ENCODE data around the gene SRPK3.

The SRPK3 gene

DNA sequence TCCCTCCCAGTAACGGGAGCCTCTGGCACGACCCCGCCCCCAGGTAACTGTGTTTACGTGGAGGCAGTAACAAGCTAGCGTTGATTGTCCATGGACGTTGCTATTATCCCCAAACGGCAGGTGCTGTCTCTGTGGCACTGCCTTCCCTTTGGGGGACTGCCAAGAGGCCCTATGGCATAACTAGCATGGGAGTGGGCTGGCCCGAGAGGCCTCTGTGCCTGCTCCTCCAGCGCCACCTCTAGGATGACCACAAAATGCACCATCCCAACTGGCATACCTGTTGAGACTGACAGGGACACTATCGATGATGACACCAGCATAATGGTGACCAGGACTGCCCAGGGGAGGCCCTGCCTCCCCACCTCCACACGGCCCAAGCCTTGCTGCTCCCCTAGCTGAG lies 1.5 kb downstream of the SRPK3 start:
- Histone ChIP-seq H3K9me3 (replicated peaks in 1 of 11) (peaks cover 0 to 41% (median 7%) of the 10 kb centered on the region in 11 experiments; a peak in 8 of 22 replicates), H3K4me1 (peaks cover 24 to 71% (median 42%) of the 10 kb centered on the region in 10 experiments), H3K4me3 (no peak overlapping the region), H3K4me2 (peak overlapping the region in 9 of 11 experiments; percentile 74 to 92 (median 79); a peak in 15 of 22 replicates), H3K27ac (no peak overlapping the region), H4K20me1 (peaks cover 0 to 94% (median 24%) of the 10 kb centered on the region in 11 experiments; a peak in 15 of 22 replicates), H3K27me3 (peaks cover 0 to 56% (median 32%) of the 10 kb centered on the region in 11 experiments; a peak in 16 of 22 replicates), H3K9ac (no peak overlapping the region), H3K36me3 (peaks cover 0 to 33% (median 19%) of the 10 kb centered on the region in 11 experiments; a peak in 14 of 22 replicates)
- TF ChIP-seq Cebpa-rat (IDR thresholded peaks at IDR 0.05) = no peak

DNA sequence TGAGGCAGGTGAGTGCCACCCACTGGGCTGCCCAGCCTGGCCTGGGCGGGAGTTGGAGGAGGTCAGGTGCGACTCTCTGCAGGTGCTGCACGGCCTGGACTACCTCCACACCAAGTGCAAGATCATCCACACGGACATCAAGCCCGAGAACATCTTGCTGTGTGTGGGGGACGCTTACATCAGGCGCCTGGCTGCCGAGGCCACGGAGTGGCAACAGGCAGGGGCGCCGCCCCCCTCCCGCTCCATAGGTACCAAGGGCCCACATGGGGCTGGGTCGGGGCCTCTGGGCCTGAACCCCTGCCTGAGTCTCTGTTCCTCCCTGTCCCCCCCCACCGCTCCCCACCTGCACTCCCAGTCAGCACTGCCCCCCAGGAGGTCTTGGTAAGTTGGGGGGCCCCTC lies 2.0 kb downstream of the SRPK3 start:
- peaks cover 0 to 41% (median 7%) of the 10 kb centered on the region in 11 experiments; a peak in 8 of 22 replicates for H3K9me3 ChIP-seq (replicated peaks in 1 of 11)
- no peak for TF ChIP-seq Cebpa-rat (IDR thresholded peaks at IDR 0.05)
- H3K9ac ChIP-seq = no peak overlapping the region
- peaks cover 0 to 39% (median 25%) of the 10 kb centered on the region in 11 experiments; a peak in 17 of 22 replicates for H3K36me3 ChIP-seq
- peaks cover 0 to 94% (median 29%) of the 10 kb centered on the region in 11 experiments; a peak in 16 of 22 replicates for H4K20me1 ChIP-seq
- no peak overlapping the region for H3K4me3 ChIP-seq
- no peak overlapping the region for H3K27ac ChIP-seq
- peaks cover 24 to 66% (median 42%) of the 10 kb centered on the region in 10 experiments for H3K4me1 ChIP-seq
- peaks cover 0 to 62% (median 37%) of the 10 kb centered on the region in 11 experiments; a peak in 16 of 22 replicates for H3K27me3 ChIP-seq
- H3K4me2 ChIP-seq = peak overlapping the region in 5 of 11 experiments; percentile 28 to 90 (median 79); a peak in 2 of 22 replicates

DNA sequence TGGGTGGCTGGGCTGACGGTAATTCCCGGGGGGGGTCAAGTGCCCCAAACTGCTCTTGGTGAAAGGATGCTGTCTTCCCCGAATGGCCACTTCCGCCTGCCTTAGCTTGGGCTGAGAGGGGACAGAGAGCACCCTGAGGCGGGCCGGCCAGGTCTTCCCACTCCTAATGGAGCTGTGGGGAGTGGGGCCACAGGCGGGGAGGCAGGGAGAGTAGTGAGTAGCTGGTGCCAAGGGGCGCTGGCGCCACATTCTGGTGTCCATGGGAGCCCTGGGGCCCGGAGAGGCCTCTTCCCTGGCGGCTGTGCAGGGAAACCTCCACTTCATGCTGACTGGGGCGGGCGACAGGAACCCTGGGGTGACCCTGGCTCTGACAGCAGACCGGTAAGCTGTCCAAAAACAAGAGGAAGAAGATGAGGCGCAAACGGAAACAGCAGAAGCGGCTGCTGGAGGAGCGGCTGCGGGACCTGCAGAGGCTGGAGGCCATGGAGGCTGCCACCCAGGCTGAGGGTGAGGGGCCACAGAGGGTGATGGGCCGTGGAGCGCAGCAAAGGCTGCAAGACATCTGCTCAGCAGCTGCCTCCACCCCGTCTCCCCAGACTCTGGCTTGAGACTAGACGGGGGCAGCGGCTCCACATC lies 2.7 kb downstream of the SRPK3 start:
- H3K36me3 ChIP-seq = peaks cover 0 to 45% (median 30%) of the 10 kb centered on the region in 11 experiments; a peak in 17 of 22 replicates

DNA sequence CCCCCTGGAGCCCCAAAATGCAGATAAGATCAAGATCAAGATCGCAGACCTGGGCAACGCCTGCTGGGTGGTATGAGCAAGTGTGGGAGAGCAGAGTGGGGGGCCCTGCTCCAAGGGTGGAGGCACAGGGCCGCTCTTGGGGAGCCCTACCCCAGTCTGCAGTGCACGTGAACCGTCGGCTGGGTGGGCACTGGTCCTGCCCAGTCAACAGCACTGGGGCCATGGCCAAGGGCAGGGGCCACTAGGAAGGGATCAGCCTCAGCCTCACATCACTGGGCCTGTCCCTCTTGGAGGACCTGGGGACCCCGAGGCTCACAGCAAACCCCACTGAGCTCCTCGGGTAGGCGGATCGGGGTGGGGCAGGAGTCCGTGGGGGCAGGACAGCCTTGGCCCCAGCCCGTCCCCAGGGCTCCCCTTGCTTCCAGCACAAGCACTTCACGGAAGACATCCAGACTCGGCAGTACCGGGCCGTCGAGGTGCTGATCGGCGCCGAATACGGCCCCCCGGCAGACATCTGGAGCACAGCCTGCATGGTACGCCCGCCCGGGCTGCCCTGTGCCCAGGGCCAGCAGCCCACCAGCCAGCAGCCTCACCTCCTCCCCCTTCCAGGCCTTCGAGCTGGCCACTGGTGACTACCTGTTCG lies 3.6 kb downstream of the SRPK3 start:
- Histone ChIP-seq H3K27me3 (peaks cover 0 to 74% (median 38%) of the 10 kb centered on the region in 11 experiments; a peak in 17 of 22 replicates), H3K4me3 (no peak overlapping the region), H3K9me3 (replicated peaks in 1 of 11) (peaks cover 0 to 41% (median 7%) of the 10 kb centered on the region in 11 experiments; a peak in 8 of 22 replicates), H3K9ac (no peak overlapping the region), H3K36me3 (peaks cover 1 to 55% (median 36%) of the 10 kb centered on the region in 11 experiments; a peak in 17 of 22 replicates), H3K27ac (no peak overlapping the region), H3K4me2 (no peak overlapping the region), H3K4me1 (peaks cover 24 to 55% (median 37%) of the 10 kb centered on the region in 10 experiments), H4K20me1 (peaks cover 0 to 97% (median 43%) of the 10 kb centered on the region in 11 experiments; a peak in 19 of 22 replicates)
- no peak for TF ChIP-seq Cebpa-rat (IDR thresholded peaks at IDR 0.05)

More for the DNA sequence above, 2.7 kb downstream of the SRPK3 start:
- no peak overlapping the region for H3K4me3 ChIP-seq
- 0 out of 22 replicates have a peak overlapping the region, but pooled peaks of 1 of the 11 experiments have one; percentile 77 for H3K4me2 ChIP-seq
- no peak overlapping the region for H3K9ac ChIP-seq
- no peak overlapping the region for H3K27ac ChIP-seq
- TF ChIP-seq Cebpa-rat (IDR thresholded peaks at IDR 0.05) = no peak
- H3K9me3 ChIP-seq (replicated peaks in 1 of 11) = peaks cover 0 to 41% (median 7%) of the 10 kb centered on the region in 11 experiments; a peak in 8 of 22 replicates
- H3K27me3 ChIP-seq = peaks cover 0 to 68% (median 38%) of the 10 kb centered on the region in 11 experiments; a peak in 16 of 22 replicates
- peaks cover 24 to 60% (median 38%) of the 10 kb centered on the region in 10 experiments for H3K4me1 ChIP-seq
- H4K20me1 ChIP-seq = peaks cover 0 to 94% (median 36%) of the 10 kb centered on the region in 11 experiments; a peak in 17 of 22 replicates

DNA sequence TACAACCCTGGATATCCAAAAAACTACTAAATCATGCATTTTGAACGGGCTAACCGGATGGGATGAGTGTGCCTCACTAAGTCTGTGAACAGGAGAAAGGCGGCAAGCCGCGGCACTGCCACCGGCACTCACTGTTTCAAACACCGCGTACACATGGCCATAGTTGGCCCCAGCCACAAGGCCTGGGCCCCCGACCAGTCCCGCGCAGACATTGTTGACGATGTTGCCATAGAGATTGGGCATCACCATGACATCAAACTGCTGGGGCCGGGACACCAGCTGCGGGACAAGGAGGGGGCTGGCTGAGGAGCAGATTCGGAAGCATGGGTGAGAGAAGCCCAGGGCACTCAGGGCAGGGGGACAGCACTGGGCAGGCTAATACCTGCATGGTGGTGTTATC lies 5.8 kb downstream of the SRPK3 start:
- peaks cover 7 to 71% (median 53%) of the 10 kb centered on the region in 11 experiments; a peak in 21 of 22 replicates for H3K36me3 ChIP-seq
- no peak for TF ChIP-seq Cebpa-rat (IDR thresholded peaks at IDR 0.05)
- no peak overlapping the region for H3K9ac ChIP-seq
- peaks cover 16 to 99% (median 59%) of the 10 kb centered on the region in 11 experiments; a peak in 21 of 22 replicates for H4K20me1 ChIP-seq
- peaks cover 0 to 33% (median 9%) of the 10 kb centered on the region in 11 experiments; a peak in 7 of 22 replicates for H3K9me3 ChIP-seq (replicated peaks in 1 of 11)
- H3K4me3 ChIP-seq = no peak overlapping the region
- H3K27me3 ChIP-seq = peaks cover 19 to 92% (median 56%) of the 10 kb centered on the region in 11 experiments; a peak in 19 of 22 replicates
- peaks cover 14 to 46% (median 20%) of the 10 kb centered on the region in 10 experiments; a peak in 19 of 20 replicates for H3K4me1 ChIP-seq
- H3K4me2 ChIP-seq = no peak overlapping the region
- H3K27ac ChIP-seq = no peak overlapping the region

DNA sequence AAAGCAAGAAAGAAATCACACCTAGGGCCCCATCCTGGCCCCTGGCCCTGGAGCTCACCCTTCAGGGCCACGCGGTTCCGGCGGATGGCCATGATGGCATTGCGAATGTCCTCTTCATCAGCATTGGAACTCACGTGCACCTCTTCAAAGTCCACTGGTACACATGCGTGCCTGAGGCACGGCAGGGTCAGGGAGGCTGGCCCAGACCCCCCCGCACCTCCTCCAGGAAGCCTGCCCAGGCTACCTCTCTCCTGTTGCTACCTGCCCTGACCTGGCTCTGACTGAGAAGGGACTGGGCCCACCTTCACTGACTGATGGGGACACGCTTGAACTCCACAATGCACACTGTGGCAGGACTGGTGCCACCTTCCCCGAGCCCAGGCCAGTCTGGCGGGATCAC lies 8.8 kb downstream of the SRPK3 start:
- peaks cover 27 to 83% (median 68%) of the 10 kb centered on the region in 11 experiments; a peak in 21 of 22 replicates for H4K20me1 ChIP-seq
- H3K27ac ChIP-seq = no peak overlapping the region
- no peak for TF ChIP-seq Cebpa-rat (IDR thresholded peaks at IDR 0.05)
- peaks cover 7 to 71% (median 56%) of the 10 kb centered on the region in 11 experiments; a peak in 21 of 22 replicates for H3K36me3 ChIP-seq
- no peak overlapping the region for H3K4me2 ChIP-seq
- no peak overlapping the region for H3K4me3 ChIP-seq
- peaks cover 11 to 37% (median 25%) of the 10 kb centered on the region in 10 experiments for H3K4me1 ChIP-seq
- H3K27me3 ChIP-seq = peaks cover 13 to 83% (median 55%) of the 10 kb centered on the region in 11 experiments; a peak in 18 of 22 replicates
- no peak overlapping the region; a peak in 1 of 22 replicates for H3K9ac ChIP-seq
- H3K9me3 ChIP-seq (replicated peaks in 1 of 11) = peaks cover 3 to 42% (median 20%) of the 10 kb centered on the region in 11 experiments; a peak in 18 of 22 replicates

DNA sequence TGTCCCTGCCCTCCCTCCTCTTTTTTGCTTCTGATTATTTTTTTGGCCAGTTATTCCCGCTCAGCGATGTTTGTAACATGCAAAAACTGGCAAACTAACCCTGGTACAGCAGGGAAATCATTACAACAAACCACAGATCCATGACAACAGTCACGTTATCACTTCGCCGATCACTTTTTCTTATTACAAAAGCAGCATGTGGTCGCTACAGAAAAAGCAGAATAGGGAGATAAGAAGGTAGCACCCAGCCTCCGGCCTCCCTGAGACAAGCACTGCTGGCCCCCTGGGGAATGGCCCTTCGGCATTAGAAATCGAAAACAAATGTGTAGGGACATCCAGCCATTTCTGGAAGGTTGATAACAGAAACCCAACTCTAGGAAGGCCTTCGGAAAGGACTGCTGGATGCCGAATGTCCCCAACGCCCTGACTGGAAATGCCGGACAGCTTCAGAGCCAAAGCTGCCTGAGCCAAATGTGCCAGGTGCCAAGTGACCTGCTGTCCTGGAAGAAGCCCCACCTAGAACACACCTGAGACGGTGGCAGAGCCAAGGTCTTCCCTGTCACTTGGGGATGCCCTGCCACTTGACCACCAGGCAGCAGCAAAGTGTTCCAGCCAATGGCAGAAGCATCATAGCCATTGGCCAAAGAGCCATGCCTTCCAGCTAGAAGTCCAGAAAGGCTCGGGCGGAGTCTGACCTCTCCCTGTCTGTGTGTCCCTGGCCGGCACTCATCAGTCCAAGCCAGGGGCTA lies 10.4 kb downstream of the SRPK3 start:
- H3K27me3 ChIP-seq = peaks cover 11 to 69% (median 47%) of the 10 kb centered on the region in 11 experiments; a peak in 18 of 22 replicates
- H4K20me1 ChIP-seq = peaks cover 27 to 82% (median 72%) of the 10 kb centered on the region in 11 experiments; a peak in 21 of 22 replicates

More for the DNA sequence above, 10.4 kb downstream of the SRPK3 start:
- H3K4me1 ChIP-seq = peaks cover 20 to 40% (median 31%) of the 10 kb centered on the region in 10 experiments
- peaks cover 3 to 56% (median 32%) of the 10 kb centered on the region in 11 experiments; a peak in 18 of 22 replicates for H3K9me3 ChIP-seq (replicated peaks in 1 of 11)
- peak overlapping the region in 6 of 11 experiments; percentile 4 to 90 (median 80); a peak in 4 of 22 replicates for H3K4me2 ChIP-seq
- no peak overlapping the region for H3K4me3 ChIP-seq
- no peak for TF ChIP-seq Cebpa-rat (IDR thresholded peaks at IDR 0.05)
- peak overlapping the region in 2 of 11 experiments; percentile 13 to 18; a peak in 1 of 22 replicates for H3K9ac ChIP-seq
- peaks cover 8 to 65% (median 51%) of the 10 kb centered on the region in 11 experiments; a peak in 21 of 22 replicates for H3K36me3 ChIP-seq
- H3K27ac ChIP-seq = no peak overlapping the region
